ENCODE results near the gene PRKCZ. TPM values are rescaled to one million over a fixed set of nuclear protein-coding genes. Genes with fewer than 3 reads are reported as not detected.

Gene PRKCZ
- total RNA-seq, 1 experiment from 2014 or later, result 1.9 TPM

DNA sequence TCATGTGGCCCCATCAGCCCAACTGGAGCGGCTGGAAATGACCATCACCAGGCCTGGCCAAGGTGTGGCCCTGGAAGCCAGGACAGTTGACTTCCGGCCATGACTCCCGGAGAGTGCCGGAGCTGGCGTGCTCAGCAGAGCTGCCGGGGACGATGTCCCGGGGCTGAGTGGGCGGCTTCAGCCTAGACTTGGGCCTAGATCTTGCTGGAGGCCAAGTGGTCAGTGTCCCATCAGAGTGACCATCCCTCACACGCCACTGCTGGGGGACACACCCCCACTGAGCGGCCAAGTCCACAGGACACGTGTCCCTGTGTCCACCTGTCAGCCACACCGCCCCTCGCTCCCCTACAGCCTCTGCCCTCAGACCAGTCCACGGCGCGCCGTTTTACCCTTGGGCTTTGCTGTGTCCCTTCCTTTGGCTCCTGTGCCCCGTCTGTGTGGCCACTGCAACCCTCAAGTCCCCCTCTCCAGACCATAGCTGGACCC, 140.3 kb downstream of the PRKCZ start:
- H3K4me3 ChIP-seq (ENCODE audit: low read depth, low read length, poor library complexity, severe bottlenecking), result peak overlapping the region; percentile 52
- H3K27ac ChIP-seq (ENCODE audit: low read depth, low read length, poor library complexity, severe bottlenecking), result peak overlapping the region; percentile 87
- intact Hi-C loops (cut with micrococcal nuclease; ENCODE audit: unreplicated experiment), result loop anchor here (10.0 kb wide), 1 partner anchor 124 kb away; no protein-coding TSS in a partner anchor
- no peaks in the 10 kb centered on the region for H3K9me3 ChIP-seq (ENCODE audit: low read depth, low read length, poor library complexity, severe bottlenecking)
- ChIA-PET POLR2A (ENCODE audit: low non-redundant PET) (no interaction called here), CTCF (interaction anchor here (1.0 kb wide), 1 partner anchor 16 kb away, joined by 4 read pairs; no protein-coding TSS in a partner anchor)
- H3K4me1 ChIP-seq (ENCODE audit: insufficient read depth, low read length, poor library complexity, severe bottlenecking), result peaks cover 40% of the 10 kb centered on the region
- BruUV-seq (replicated peaks), result no TSS peak
- peaks cover 4% of the 10 kb centered on the region for H3K36me3 ChIP-seq (ENCODE audit: insufficient read depth, low read length, poor library complexity, severe bottlenecking)
- TF ChIP-seq CTCF (conservative IDR thresholded peaks at IDR 0.05; ENCODE audit: low read depth, low read length) (no peak), EZH2 (IDR thresholded peaks at IDR 0.05; ENCODE audit: borderline replicate concordance, low read depth, low read length, poor library complexity, severe bottlenecking) (no peak)
- DNase-seq (ENCODE audit: low spot score), result no peak
- H3K27me3 ChIP-seq (replicated peaks; ENCODE audit: insufficient read depth, low read depth, low read length, poor library complexity), result no peaks in the 10 kb centered on the region

DNA sequence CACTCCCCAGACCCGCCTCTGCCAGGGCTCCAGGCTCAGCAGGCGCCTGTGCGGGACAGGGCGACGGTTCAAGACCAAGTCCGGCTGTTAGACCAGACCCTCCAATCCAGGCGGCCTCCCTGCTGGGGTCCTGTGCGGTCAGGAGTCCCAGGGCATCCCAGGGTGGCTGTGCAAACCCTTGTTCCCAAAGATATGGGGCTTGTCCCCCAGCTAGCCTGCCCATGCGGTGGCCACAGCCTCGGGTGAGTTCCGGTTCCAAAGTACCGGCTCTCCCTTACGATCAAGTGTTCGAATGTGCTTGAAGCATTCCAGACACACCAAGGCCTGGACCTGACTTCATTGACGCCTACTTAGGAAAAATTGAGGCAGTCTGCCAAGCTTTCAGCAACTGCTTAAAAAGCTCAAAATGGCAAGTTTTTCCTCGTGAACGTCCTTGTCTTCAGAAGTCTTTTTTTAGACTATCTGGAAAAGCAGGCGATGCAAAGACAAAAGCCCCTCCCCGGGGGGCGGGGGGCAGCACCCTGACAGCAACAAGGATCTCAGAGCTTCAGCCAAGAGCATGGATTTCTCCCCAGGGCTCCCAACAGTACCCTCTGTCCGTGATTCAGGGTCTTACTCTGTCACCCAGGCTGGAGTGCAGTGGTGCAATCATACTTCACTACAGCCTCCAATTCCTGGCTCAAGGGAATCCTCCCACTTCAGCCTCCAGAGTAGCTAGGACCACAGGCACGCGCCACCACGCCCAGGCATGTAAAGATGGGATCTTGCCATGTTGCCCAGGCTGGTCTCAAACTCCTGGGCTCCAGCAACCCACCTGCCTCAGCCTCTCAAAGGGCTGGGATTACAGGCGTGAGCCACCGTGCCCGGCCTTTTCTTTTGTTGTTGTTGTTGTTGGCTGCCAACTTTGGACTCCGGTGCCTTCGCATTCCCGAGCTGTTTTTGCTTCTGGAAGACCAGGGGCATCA, 142.1 kb downstream of the PRKCZ start:
- Histone ChIP-seq H3K4me3 (ENCODE audit: low read depth, low read length, poor library complexity, severe bottlenecking) (peak overlapping the region; percentile 65), H3K27ac (ENCODE audit: low read depth, low read length, poor library complexity, severe bottlenecking) (peak overlapping the region; percentile 80)
- POLR2A ChIA-PET (ENCODE audit: low non-redundant PET), result interaction anchor here (0.6 to 0.9 kb wide), 2 partner anchors 21 to 984 kb away, joined by 5 to 17 read pairs; no protein-coding TSS in a partner anchor

More for the DNA sequence above, 142.1 kb downstream of the PRKCZ start:
- peak; percentile 62 for DNase-seq (ENCODE audit: low spot score)
- H3K27me3 ChIP-seq (replicated peaks; ENCODE audit: insufficient read depth, low read depth, low read length, poor library complexity), result no peaks in the 10 kb centered on the region
- CTCF ChIA-PET, result interaction anchor here (0.7 to 1.1 kb wide), 3 partner anchors 18 to 189 kb away, joined by 3 read pairs; no protein-coding TSS in a partner anchor
- intact Hi-C loops (cut with micrococcal nuclease; ENCODE audit: unreplicated experiment), result loop anchor here (10.0 kb wide), 1 partner anchor 122 kb away; no protein-coding TSS in a partner anchor
- no peaks in the 10 kb centered on the region for H3K9me3 ChIP-seq (ENCODE audit: low read depth, low read length, poor library complexity, severe bottlenecking)
- no TSS peak for BruUV-seq (replicated peaks)
- H3K36me3 ChIP-seq (ENCODE audit: insufficient read depth, low read length, poor library complexity, severe bottlenecking), result no peaks in the 10 kb centered on the region
- no peak for TF ChIP-seq CTCF (conservative IDR thresholded peaks at IDR 0.05; ENCODE audit: low read depth, low read length)
- TF ChIP-seq EZH2 (IDR thresholded peaks at IDR 0.05; ENCODE audit: borderline replicate concordance, low read depth, low read length, poor library complexity, severe bottlenecking), result no peak
- H3K4me1 ChIP-seq (ENCODE audit: insufficient read depth, low read length, poor library complexity, severe bottlenecking), result peaks cover 42% of the 10 kb centered on the region
